NK-92 treated with Interleukin-12 subunit alpha and Interleukin-12 subunit beta, amount 100 ng/mL, for 24 hours (cell line): ENCODE measurements around the gene POLD4.
"Not testable (repeated sequence)": the region's sequence is repeated elsewhere in the genome, so short reads cannot be mapped to it uniquely, and the experiment has no call there.

Experiments used
- DNase-seq: peaks from one replicate; lab custom pipeline; 2025; lab: John Stamatoyannopoulos, UW

Gene POLD4

DNA sequence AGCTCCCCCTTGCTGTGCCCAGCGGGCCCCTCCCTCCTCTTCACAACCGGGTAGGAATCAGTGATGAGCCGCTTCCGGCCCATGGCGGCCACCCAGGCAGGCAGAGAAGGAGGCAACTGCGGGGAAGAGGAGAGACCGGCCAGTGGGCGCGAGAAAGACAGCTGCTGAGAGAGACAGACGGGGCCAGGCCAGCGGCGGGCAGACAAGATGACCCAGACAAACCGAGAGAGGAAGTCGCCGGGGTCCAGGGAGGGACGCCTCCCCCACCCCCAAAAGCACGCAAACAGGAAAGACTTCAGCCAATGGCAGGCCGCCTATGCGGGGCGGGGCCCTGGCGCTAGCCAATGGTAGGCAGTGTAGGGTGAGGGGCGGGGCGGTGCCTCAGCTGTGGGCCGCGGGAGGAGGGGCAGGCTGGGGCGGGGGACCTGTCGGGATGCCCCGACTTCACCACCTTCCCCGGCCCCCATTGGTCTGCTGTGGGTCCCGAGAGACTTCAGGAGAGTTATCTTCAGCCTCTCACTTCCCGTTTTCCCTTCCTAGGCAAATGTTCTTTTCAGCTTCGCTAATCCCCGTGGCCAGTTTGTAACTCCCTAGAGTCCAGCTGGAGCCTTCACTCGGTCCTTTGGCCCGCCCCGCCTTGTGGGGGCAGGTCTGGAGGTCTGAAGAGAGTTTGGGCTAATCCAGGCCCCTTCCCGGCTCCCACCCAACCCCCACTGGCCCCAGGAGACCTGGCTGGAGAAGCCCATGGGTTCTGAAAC, at the start of gene POLD4:
TSS of gene POLD4 (minus strand) at position 230 of the 758 bp plus-strand sequence. CDS start at position 83, 147 bp downstream.
- DNase-seq: peak; percentile 94

DNA sequence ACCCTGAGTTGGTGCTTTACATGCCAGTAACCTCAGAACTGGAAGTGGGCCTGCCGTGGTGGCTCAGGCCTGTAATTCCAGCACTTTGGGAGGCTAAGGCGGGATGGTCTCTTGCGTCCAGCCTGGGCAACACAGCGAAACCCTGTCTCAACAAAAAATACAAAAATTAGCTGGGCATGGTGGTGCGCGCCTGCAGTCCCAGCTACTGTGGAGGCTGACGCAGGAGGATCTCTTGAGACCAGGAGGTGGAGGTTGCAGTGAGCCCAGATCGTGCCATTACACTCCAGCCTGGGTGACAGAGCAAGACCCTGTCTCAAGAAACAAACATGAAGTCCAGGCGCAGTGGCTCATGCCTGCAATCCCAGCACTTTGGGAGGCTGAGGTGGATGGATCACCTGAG, 49.7 kb upstream of the POLD4 start:
- DNase-seq: not testable (repeated sequence)

DNA sequence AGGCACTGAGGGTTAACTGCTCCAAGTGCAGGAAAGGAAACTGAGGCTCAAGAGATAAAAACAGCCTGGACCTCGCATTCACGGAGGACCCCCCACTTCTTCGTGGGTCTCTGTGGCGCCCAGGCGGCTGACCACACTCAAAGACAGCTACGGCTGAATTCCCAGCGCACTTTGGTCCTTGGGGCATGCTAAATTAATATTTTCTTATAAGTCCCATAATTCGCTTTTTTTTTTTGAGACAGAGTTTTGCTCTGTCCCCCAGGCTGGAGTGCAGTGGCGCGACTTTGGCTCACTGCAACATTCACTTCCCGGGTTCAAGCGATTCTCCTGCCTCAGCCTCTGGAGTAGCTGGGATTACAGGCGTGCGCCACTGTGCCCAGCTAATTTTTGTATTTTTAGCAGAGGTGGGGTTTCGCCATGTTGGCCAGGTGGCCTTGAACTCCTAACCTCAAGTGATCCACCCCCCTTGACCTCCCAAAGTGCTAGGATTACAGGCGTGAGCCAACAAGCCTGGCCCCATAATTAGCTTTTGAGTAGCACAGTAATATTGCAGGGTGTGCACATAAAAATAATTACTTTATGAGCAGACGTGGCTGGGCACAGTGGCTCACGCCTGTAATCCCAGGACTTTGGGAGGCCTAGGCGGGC, 49.0 kb upstream of the POLD4 start:
- DNase-seq: not testable (repeated sequence)

DNA sequence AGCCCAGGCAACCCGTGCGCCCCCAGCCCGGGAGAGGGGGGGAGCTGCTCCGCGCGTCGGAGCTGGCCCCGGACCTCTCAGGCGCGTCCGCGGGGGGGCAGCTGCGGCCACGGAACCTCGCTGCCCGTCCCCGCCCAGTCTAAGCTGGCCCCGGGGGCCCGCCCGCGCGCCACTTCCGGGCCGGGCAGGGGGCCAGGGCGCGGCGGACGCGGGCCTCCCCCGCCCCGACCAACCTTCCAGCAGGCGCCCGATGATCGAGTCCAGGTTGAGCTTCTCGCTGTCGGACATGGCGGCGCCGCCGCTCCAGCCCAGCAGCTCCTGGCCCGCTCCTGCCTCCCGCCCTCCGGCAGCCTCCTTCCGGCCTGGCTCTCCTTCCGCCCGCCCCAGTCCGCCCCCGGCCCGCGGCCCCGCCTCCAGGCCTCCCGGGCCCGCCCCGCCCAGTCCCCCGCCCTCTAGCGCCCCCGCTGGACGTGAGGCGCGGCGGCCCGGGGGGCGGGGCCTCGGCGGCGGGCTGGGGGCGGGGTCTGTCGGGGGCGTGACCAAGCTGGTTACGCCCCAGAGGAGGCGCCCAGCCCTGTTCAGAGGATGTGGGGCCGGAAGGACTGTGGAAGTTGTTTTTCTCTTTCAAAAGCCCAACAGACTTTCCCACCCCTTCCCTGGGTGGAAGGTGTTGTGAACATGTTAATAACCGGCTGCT, 48.3 kb upstream of the POLD4 start, which contains the start of gene PPP1CA:
TSS of gene PPP1CA (minus strand) at position 364 of the 697 bp plus-strand sequence. CDS start at position 288, 76 bp downstream.
- DNase-seq: peak; percentile 87

DNA sequence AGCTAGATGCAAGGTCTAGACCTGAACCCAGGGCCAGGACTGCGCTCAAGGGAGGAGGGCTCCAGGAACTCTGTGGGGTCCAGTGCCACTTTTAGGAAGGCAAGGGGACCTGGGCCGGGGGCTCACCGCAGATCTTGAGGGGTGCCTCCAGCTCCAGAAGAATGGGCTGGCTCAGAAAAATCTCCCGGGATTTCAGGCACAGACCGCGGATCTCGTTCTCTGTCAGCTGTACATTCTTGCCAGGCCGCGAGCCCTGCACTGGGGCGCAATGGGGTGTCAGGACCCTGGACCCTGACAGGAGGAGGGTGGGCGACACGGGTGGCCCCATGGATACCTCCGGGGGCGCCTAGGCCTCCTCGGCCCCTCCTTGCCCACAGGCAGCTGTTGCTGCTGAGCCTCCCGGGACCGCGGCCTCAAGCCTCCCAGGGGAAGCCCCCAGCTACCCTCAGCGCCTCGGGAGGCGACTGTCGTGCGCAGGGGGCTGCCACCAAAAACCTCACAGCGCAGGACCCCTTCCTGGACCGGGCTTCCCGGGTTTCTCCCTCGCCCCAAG, 47.7 kb upstream of the POLD4 start:
- DNase-seq: no peak

DNA sequence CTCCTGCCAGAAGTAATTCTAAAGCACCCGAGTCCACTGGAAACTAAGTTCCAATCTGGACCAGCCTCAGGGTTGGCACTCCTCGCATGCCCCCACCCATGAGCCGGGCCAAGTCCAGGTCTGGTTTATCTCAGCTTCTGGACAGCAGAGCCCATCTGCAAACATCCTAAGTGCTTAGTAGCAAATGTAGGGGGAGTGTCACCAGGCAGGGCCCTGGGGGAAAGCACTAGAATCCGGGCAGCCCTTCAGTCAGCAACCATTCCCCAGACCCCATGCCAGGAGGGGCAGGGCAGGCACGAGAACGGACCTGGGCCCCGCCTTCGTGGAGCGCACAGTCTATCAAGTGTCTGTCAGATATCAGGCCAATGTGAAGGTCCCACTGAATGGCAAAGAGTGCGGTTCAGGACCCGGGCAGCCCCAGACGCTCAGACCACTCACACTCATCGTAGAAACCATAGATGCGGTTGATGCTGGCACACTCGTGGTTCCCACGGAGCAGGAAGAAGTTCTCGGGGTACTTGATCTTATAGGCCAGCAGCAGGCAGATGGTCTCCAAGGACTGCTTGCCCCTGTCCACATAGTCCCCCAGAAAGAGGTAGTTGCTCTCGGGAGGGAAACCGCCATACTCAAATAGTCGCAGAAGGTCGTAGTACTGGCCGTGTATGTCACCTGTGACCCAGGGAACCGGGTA, 47.0 kb upstream of the POLD4 start:
- DNase-seq: no peak

DNA sequence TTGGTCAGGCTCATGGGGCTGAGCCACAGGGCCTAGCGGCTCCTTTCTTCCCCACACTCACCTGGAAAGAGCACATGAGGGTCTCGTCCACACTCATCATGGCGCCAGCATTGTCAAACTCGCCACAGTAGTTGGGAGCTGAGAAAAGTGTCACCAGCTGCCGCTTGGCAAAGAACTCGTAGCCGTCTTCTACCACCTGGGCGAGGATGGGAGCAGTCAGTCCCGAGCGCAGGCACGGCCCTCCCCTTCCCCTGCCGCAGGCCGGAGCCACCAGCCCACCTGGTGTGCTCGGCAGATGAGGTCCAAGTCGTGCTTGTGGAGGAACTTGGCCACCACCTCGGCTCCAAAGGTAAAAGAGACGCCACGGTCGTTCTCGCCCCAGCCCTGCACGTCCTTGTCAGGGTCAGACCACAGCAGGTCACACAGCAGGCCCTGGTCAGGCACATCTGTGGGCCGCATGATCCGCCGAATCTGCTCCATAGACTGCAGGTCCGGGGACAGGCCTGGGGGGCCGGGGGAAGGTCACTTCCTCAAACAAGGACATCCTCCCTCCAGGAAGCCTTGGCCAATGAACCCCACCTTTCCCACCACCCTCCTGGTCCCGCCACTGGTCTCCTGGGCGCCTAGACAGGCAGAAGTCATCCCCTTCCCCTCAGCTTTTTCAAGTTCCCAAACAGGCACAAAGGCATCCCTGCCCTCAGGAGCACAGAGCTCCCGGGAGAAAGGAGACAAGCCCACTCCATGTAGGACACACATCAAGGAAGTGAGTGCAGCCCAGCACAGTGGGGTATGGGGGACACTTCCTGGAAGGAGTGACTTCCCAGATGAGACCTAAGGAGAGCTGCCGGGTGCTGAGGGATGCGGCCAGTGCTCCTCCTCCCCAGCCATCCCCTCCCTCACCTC, 45.6 kb upstream of the POLD4 start:
- DNase-seq: no peak

DNA sequence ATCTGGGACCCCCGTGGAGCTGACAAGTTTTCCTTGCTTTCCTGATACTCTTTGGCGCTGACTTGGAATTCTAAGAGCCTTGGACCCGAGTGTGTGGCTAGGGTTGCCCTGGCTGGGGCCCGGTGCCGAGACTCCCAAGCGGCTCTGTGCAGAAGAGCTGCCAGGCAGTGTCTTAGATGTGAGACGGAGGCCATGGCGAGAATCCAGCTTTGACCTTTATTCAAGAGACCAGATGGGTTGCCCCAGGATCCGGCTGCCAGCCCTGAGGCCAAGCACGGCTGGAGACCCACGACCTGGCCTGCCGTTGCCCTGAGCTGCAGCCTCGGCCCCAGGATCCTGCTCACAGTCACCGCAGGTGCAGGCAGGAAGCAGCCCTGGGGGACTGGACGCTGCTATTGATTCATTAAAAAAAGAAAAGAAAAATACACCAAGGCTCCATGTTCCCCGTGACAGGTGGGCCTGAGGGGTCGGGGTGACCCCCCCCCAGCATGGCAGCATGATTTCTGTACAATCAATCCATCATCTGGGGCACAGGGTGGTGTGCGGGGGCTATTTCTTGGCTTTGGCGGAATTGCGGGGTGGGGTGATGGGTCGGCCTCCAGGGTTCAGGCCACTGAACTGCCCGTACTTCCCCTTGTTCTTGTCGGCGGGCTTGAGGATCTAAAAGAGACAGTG, 44.8 kb upstream of the POLD4 start:
- no peak for DNase-seq

DNA sequence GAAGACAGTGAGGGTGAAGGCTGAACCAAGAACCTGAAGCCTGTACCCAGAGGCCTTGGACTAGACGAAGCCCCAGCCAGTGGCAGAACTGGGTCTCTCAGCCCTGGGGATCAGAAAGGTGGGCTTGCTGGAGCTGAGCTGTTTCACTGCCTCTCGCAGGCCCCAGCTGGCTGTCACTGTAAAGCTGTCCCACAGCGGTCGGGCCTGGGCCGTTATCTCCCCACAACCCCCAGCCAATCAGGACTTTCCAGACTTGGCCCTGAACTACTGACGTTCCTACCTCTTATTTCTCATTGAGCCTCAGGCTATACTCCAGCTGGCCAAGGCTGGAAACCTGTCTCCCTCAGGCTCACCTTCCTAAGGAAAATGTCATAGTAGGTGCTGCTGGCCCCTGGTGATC, 44.2 kb upstream of the POLD4 start:
- no peak for DNase-seq

DNA sequence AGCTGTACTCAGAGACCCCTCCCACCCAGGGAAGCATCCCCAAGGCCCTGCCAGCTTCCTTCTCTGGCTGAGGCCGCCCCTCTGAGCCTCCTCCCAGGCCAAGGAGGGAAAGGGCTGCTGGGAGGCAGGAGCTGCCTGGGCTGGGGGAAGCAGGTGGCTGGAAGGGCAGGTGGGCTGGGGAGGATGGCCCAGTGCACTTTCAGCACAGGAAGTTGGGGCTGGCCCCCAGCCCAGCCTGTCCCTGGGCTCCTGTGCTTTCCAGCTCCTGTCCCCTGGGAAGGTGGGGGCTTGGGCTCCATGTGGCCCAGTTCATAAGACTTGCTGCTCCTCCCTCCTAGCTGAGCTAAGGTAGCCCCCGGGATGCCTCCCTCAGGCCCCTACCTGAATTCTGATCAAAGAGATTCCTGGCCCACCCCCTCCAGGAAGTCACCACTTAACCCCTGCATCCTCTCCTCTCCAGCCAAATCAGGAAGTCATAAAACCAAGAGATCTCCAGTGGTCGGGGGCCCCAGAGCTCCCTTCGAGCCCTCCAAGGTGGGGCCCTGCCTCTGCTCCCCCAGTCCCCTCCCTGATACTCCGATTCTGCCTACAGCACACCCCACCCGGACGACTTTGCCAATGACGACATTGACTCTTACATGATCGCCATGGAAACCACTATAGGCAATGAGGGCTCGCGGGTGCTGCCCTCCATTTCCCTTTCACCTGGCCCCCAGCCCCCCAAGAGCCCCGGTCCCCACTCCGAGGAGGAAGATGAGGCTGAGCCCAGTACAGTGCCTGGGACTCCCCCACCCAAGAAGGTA, 43.4 kb upstream of the POLD4 start:
- no peak for DNase-seq

DNA sequence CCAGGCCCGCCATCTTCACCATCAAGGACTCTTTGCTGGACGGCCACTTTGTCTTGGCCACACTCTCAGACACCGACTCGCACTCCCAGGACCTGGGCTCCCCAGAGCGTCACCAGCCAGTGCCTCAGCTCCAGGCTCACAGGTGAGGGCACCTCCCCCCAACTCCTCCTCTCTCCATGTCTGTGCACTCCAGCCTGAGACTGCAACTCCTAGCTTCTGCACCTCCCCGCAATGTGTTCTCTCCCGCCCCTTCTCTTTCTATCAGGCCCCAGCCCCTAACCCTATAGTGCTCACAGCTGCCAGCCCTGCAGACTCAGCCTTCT, 42.9 kb upstream of the POLD4 start:
- DNase-seq: no peak

DNA sequence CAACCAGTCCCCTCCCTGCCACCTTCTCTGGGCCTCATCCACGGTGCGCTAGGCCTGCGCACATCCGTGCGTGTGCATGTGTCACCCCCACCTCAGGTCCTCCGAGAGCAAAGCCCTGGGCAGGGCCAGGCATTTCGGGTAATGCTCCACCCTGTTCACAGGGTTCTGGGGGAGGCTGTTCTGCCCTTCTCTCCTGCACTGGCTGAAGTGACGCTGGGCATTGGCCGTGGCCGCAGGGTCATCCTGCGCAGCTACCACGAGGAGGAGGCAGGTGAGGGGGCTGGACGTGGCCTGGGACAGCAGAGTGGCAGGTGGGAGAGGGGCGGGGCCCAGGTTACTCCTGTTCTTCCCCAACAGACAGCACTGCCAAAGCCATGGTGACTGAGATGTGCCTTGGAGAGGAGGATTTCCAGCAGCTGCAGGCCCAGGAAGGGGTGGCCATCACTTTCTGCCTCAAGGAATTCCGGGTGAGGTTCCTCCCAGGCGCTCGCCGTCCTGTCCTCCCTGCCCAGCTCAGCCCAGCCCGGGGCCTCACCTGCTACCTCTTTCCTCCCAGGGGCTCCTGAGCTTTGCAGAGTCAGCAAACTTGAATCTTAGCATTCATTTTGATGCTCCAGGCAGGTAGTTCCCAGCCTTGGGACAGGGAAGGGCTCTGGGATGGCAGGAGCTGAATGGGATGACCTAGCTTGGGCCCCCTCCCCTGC, 42.4 kb upstream of the POLD4 start:
- DNase-seq: no peak

DNA sequence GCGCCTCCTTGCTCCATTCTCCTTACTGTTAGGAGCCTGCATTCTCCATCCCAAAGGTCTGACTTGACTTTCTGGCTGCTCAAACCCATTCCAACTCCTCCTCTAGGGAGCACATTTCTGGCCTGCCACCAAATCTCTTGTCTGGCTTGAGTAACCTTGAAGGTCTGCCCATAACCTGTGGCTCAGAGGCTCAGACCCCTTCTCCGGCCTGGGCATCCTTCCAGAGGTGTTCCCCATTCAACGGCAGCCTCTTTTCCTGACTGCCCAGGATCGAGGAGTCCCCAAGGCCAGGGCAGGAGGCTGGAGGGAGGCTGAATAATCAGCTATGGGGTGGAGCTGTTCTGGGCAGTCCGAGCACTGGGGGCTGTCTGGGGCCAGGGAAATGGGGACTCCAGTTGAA, 40.6 kb upstream of the POLD4 start:
- DNase-seq: no peak

DNA sequence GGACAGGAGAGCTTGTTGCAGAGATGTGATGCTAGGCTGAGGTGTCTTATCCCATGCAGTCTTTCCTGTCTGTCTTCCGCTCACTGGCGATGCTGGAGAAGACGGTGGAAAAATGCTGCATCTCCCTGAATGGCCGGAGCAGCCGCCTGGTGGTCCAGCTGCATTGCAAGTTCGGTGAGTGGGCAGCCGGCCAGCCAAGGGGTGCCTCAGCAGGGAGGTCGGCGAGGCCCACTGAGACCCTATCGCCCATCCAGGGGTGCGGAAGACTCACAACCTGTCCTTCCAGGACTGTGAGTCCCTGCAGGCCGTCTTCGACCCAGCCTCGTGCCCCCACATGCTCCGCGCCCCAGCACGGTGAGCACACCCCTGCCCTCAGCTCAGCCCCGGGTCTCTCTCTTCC, 40.1 kb upstream of the POLD4 start:
- DNase-seq: no peak

DNA sequence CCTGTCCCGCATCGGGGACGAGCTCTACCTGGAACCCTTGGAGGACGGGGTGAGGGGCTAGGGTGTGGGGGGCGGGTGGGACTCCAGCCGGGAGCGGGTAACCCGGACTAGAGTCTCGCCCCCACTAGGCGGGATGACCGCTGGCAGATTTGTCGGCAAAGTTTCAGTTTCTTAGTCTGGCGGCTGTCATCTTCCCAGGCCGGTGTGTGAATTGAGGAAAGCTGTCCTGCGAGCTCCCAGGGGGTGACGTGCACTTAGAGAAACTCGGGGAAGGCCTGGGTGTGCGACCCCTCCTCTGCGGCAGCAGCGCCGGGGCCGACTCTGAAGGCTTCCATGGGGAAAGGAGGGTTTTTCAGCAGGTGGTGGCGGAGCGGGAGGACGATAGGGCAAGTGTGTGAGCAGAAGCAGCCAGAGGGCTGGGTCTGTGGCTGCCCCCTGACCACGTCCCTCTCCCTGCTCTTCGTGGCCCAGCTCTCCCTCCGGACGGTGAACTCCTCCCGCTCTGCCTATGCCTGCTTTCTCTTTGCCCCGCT, 38.9 kb upstream of the POLD4 start:
- no peak for DNase-seq

DNA sequence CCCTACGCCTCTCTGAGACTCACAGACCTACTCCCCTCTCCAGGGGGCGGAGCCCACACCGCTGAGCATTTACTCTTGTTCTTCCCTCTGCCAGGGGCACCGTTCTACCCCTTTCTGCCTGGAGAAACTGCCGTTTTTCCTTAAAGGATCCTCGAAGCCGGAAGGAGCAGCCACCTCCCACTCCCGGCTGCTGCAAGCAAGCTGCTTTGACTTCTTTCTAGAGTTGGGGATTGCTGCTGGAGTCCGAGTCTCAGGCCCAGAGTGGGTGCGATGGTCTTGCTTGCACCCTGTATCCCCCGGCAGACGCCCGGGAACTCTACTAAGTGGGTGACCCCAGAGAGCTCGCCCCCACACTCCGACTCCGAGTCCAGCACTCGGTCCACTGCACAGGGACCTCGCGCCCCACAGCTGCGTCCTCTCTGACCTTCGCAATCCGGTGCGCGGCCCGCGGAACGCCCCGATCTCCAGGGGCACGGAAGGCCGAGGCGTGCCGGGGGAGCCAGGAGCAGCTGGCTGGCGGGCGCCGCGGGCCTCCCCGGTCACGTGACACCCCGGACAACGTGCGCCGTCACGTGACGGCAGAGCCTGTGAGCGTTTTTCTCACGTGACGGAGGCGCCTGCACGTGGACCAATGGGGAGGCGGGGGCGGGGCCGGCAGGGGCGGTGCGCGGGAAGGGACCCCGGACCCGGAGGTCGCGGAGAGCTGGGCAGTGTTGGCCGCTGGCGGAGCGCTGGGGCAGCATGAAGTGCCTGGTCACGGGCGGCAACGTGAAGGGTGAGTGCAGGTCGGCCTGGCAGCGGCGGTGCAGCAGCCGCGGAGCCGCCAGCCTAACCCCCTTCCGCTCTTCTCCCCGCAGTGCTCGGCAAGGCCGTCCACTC, 38.2 kb upstream of the POLD4 start, which contains the start of gene RAD9A:
TSS of gene RAD9A (plus strand) at position 683 of the 879 bp plus-strand sequence. CDS start at position 742, 59 bp downstream.
- peak; percentile 91 for DNase-seq

DNA sequence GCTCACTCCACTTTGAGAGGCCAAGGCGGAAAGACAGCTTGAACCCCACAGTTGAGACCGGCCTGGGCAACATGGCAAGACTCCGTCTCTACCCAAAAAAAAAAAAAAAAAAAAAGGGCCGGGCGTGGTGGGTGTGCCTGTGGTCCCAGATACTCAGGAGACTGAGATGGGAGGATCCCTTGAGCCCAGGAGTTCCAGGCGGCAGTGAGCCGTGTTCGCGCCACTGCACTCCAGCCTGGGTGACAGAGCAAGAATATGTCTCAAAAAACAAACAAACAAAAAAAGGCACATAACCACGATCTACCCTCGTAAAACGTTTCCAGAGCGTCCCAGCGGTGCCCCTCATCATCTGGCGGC, 37.6 kb upstream of the POLD4 start:
- no peak for DNase-seq

DNA sequence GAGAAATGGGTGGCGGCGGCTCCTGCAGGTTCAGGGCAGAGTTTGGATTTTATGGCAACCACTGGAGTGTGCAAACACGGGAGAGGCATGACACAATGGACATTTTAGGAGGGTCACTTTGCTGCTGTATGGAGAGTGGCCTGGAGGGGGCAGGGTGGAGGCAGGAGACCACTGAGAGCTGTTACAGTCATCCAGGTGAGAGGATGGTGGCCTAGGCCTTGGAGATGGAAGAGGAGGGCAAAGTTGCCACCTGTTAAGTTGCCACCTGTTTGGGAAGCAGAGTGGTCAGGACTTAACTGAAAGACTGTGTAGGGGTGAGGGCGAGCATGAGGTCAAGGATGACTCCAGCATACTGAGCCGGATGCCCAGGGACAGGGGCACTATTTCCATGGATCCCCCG, 36.1 kb upstream of the POLD4 start:
- DNase-seq: peak; percentile 33
